HepG2 (cell line): ENCODE results near the gene CUTC. TPM values are rescaled to one million over a fixed set of nuclear protein-coding genes. Genes with fewer than 3 reads are reported as not detected.

Experiments
- CREB1 ChIP-seq, 2 experiments: fragments of 450-650 bp in 1 of 2; IDR thresholded peaks; 2 replicates each; pipeline ENCODE4 v1.6.1; 2016 to 2017; ENCODE audit warnings: control low read depth in 1 of 2, mild to moderate bottlenecking in 1 of 2, missing compliant biosample characterization in 1 of 2, missing genetic modification characterization in 1 of 2
- FOXO1 ChIP-seq: sonication (generic); formaldehyde crosslinking; IDR thresholded peaks from 2 replicates; pipeline ENCODE4 v1.4.0; 2020; ENCODE audit warnings: missing genetic modification reagents
- FOXP1 ChIP-seq, 2 experiments: fragments of 450-650 bp in 1 of 2; IDR thresholded peaks; 2 replicates each; pipeline ENCODE4 v1.6.1; 2017 to 2018; ENCODE audit warnings: antibody characterized with exemption in 1 of 2
- HDAC6 ChIP-seq: fragments of 200-600 bp; sonication (generic); IDR thresholded peaks from 2 replicates; pipeline ENCODE4 v1.7.0; 2017; ENCODE audit warnings: mild to moderate bottlenecking, antibody characterized with exemption, low read length, low read depth
- IRF2 ChIP-seq: IDR thresholded peaks from 2 replicates; pipeline ENCODE4 v1.6.1; 2018; ENCODE audit warnings: missing genetic modification reagents, missing compliant biosample characterization
- KDM6A ChIP-seq: IDR thresholded peaks from 2 replicates; pipeline ENCODE4 v1.6.1; 2016; ENCODE audit warnings: low read depth
- KLF6 ChIP-seq: IDR thresholded peaks from 2 replicates; pipeline ENCODE4 v1.8.0; 2016; ENCODE audit warnings: missing biosample characterization, missing genetic modification reagents
- MAX ChIP-seq: IDR thresholded peaks from 2 replicates; pipeline ENCODE4 v1.6.1; 2012; ENCODE audit warnings: inconsistent platforms
- MED1 ChIP-seq: sonication (generic); formaldehyde crosslinking; IDR thresholded peaks from 2 replicates; pipeline ENCODE4 v1.4.0; 2020; ENCODE audit warnings: missing genetic modification reagents
- MIXL1 ChIP-seq: IDR thresholded peaks from 2 replicates; pipeline ENCODE4 v1.6.1; 2016
- PRMT3 ChIP-seq: sonication (generic); formaldehyde crosslinking; IDR thresholded peaks from 2 replicates; pipeline ENCODE4 v1.8.1; 2022; ENCODE audit warnings: low read depth, mild to moderate bottlenecking, moderate library complexity, missing genetic modification reagents, borderline replicate concordance
- RXRB ChIP-seq: IDR thresholded peaks from 2 replicates; pipeline ENCODE4 v1.6.1; 2016; ENCODE audit warnings: borderline replicate concordance, missing genetic modification reagents, missing compliant biosample characterization
- SMAD1 ChIP-seq: sonication (generic); formaldehyde crosslinking; IDR thresholded peaks from 2 replicates; pipeline ENCODE4 v1.4.0; 2020; ENCODE audit warnings: missing genetic modification reagents, low read depth, mild to moderate bottlenecking, borderline replicate concordance
- SOX13 ChIP-seq, 3 experiments: fragments of 450-650 bp in 1 of 3; sonication (generic) in 1 of 3; formaldehyde crosslinking in 1 of 3; IDR thresholded peaks in 2 of 3; conservative IDR thresholded peaks in 1 of 3; 2 replicates each; pipeline versions ENCODE4 v1.5.0 to v1.6.1; 2016 to 2020; ENCODE audit warnings: antibody characterized with exemption in 1 of 3, mild to moderate bottlenecking in 1 of 3, missing compliant biosample characterization in 1 of 3, missing genetic modification reagents in 1 of 3, moderate library complexity in 1 of 3
- SOX5 ChIP-seq: IDR thresholded peaks from 2 replicates; pipeline ENCODE4 v1.6.1; 2016; ENCODE audit warnings: borderline replicate concordance
- SP5 ChIP-seq: IDR thresholded peaks from 2 replicates; pipeline ENCODE4 v1.6.1; 2016; ENCODE audit warnings: low read depth, borderline replicate concordance
- TEAD3 ChIP-seq: optimal IDR thresholded peaks from 2 replicates; pipeline ENCODE3; 2016; ENCODE audit warnings: borderline replicate concordance
- ZMYM3 ChIP-seq: sonication (generic); formaldehyde crosslinking; IDR thresholded peaks from 2 replicates; pipeline ENCODE4 v1.5.1; 2020; ENCODE audit warnings: mild to moderate bottlenecking, missing genetic modification reagents
- ZNF263 ChIP-seq: sonication (generic); formaldehyde crosslinking; IDR thresholded peaks from 2 replicates; pipeline ENCODE4 v1.4.0; 2020; ENCODE audit warnings: missing genetic modification reagents
- ZNF362 ChIP-seq: sonication (generic); formaldehyde crosslinking; IDR thresholded peaks from 2 replicates; pipeline ENCODE4 v1.4.0; 2020; ENCODE audit warnings: missing genetic modification reagents, mild to moderate bottlenecking, borderline replicate concordance
- ZNF451 ChIP-seq: sonication (generic); formaldehyde crosslinking; IDR thresholded peaks from 2 replicates; pipeline ENCODE4 v1.5.0; 2020; ENCODE audit warnings: mild to moderate bottlenecking, missing genetic modification reagents
- ZNF468 ChIP-seq: sonication (generic); formaldehyde crosslinking; IDR thresholded peaks from 2 replicates; pipeline ENCODE4 v1.8.0; 2022; ENCODE audit warnings: mild to moderate bottlenecking, moderate library complexity, missing genetic modification reagents
- ZNF629 ChIP-seq: sonication (generic); formaldehyde crosslinking; conservative IDR thresholded peaks from 2 replicates; pipeline ENCODE4 v1.5.0; 2020; ENCODE audit warnings: missing genetic modification reagents
- ZNF644 ChIP-seq: IDR thresholded peaks from 2 replicates; pipeline ENCODE4 v1.6.1; 2016; ENCODE audit warnings: low read depth
- ZNF761 ChIP-seq: sonication (generic); formaldehyde crosslinking; conservative IDR thresholded peaks from 2 replicates; pipeline ENCODE4 v1.4.0; 2020; ENCODE audit warnings: mild to moderate bottlenecking, missing genetic modification reagents
- polyA plus RNA-seq, 8 experiments: library from polyadenylated mRNA; depleted of rRNA in 3 of 8; stranded (reverse) in 7 of 8; unstranded in 1 of 8; fragments of >200 nt; fragmentation: Illumina TruSeq in 4 of 8; extraction: Trizol in 4 of 8; gene quantifications; 2 replicates each; pipeline versions ENCODE4 v1.2.1 to v1.2.3, GENCODE V29; 2011 to 2016; ENCODE audit warnings: low read depth in 4 of 8, missing spikeins in 1 of 8, mixed read lengths in 1 of 8; ENCODE audit not compliant: insufficient read depth in 1 of 8
- total RNA-seq, 5 experiments: library from RNA; depleted of rRNA; stranded (reverse); fragments of >200 nt; fragmentation: Illumina TruSeq; extraction: Trizol; gene quantifications; 2 replicates each; pipeline ENCODE4 v1.2.3, GENCODE V29; 2016; ENCODE audit warnings: low read depth in 1 of 5
- TF ChIP-seq, protein P1 (sequence below): sonication (generic); formaldehyde crosslinking; IDR thresholded peaks from 2 replicates; pipeline ENCODE4 v1.4.0; 2020; ENCODE audit warnings: missing genetic modification reagents
- TF ChIP-seq, protein P2 (sequence below): sonication (generic); formaldehyde crosslinking; IDR thresholded peaks from 2 replicates; pipeline ENCODE4 v1.4.0; 2020; ENCODE audit warnings: mild to moderate bottlenecking, missing genetic modification reagents

Gene CUTC
- total and polyA plus RNA-seq, 2 of the 13 experiments (the other 11 are each of a cell fraction or from before 2014, with no cell fraction given): 22.3 to 25.8 TPM

DNA sequence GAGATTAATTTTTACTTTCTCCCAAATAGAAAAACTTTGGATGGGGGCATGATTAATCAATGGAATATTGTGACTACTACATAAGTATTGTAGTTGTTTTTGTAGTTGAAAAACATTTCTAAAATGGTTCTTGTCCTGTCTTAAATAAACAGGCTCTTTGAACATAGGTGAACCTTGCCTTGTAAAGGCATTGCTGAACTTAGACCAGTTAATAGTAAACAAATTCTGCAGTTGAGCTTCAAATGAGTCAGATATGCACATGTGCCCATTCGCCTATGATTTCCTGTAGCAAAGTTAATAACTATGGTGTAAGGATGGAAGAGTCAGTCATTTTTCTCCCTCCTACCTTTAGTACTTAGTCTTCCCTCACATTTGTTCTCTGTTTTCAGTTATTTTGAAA lies 22.6 kb downstream of the CUTC start (continued):
- TF ChIP-seq TEAD3 (CRISPR knock-in tag) (peak; percentile 64), SMAD1 (CRISPR knock-in tag) (no peak), MIXL1 (peak; percentile 86), KDM6A (CRISPR knock-in tag) (peak; percentile 87; the same call in 1 of the 2 replicates), ZNF761 (CRISPR knock-in tag) (no peak), SOX5 (CRISPR knock-in tag) (peak; percentile 74; the same call in 1 of the 2 replicates), ZNF263 (no peak), KLF6 (CRISPR knock-in tag) (no peak), CREB1 (IDR thresholded peaks at IDR 0.05) (no peak), CREB1 (CRISPR knock-in tag; IDR thresholded peaks at IDR 0.05) (0 out of 2 replicates have a peak, but pooled peaks have one; percentile 16), MED1 (CRISPR knock-in tag) (peak; percentile 93), ZNF451 (CRISPR knock-in tag) (no peak), ZNF644 (no peak), FOXO1 (CRISPR knock-in tag) (peak; percentile 84; the same call in 1 of the 2 replicates), ZNF629 (CRISPR knock-in tag) (peak; percentile 94), ZNF468 (no peak), SOX13 (IDR thresholded peaks at IDR 0.05) (no peak), SOX13 (CRISPR knock-in tag; conservative IDR thresholded peaks at IDR 0.05 in 1 of 2, IDR thresholded peaks at IDR 0.05 in 1 of 2) (peak in 1 of 2 experiments; percentile 62; a peak in 1 of 4 replicates), FOXP1 (IDR thresholded peaks at IDR 0.05) (peak; percentile 72; the same call in 1 of the 2 replicates), FOXP1 (CRISPR knock-in tag; IDR thresholded peaks at IDR 0.05) (peak; percentile 94), MAX (peak; percentile 89), ZNF362 (peak; percentile 34; the same call in 1 of the 2 replicates), PRMT3 (CRISPR knock-in tag) (no peak), ZMYM3 (CRISPR knock-in tag) (peak; percentile 72), RXRB (CRISPR knock-in tag) (peak; percentile 76), SP5 (CRISPR knock-in tag) (no peak), HDAC6 (no peak), IRF2 (CRISPR knock-in tag) (peak; percentile 28; the same call in 1 of the 2 replicates)
- TF ChIP-seq, protein P1, sequence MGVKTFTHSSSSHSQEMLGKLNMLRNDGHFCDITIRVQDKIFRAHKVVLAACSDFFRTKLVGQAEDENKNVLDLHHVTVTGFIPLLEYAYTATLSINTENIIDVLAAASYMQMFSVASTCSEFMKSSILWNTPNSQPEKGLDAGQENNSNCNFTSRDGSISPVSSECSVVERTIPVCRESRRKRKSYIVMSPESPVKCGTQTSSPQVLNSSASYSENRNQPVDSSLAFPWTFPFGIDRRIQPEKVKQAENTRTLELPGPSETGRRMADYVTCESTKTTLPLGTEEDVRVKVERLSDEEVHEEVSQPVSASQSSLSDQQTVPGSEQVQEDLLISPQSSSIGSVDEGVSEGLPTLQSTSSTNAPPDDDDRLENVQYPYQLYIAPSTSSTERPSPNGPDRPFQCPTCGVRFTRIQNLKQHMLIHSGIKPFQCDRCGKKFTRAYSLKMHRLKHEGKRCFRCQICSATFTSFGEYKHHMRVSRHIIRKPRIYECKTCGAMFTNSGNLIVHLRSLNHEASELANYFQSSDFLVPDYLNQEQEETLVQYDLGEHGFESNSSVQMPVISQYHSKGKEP: no peak
- TF ChIP-seq, protein P2, sequence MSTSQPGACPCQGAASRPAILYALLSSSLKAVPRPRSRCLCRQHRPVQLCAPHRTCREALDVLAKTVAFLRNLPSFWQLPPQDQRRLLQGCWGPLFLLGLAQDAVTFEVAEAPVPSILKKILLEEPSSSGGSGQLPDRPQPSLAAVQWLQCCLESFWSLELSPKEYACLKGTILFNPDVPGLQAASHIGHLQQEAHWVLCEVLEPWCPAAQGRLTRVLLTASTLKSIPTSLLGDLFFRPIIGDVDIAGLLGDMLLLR (CRISPR knock-in tag): no peak
